ENCODE data around the gene DUSP1.

The DUSP1 gene

DNA sequence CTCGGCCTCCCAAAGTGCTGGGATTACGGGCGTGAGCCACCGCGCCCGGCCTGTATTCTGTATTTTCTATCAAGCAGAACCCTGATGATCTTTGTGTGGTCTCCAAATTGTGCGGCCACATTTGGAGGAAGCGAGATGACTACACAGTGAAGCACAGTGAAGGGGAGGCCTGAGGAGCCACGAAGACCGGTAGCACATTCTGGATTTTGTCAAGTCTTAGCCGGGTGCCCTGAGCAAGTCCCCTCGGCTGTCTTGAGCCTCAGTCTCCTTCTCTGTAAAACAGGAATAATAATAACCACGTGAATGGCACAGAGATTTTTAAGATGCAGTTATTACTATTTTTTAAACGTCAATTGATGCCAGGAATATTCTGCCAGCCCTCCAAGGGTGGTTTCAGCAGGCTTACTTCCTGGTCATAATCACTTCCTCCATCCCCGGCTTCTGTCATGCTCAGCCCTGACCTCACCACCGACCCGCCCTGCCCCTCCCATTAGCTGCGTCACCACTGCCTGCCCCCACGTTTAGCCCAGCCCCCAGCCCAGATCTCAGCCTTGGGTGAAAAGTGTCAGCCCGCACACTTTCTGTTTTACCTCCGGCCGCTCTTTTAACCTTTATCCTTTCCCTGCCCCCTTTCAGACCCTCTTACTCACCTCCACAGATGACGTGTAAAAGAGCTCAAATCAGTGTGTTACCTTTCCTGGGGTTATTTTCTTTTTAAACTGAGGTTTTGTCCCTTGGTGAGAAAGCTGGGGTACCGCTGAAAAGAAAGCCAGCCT is 36.1 kb upstream of the DUSP1 start:
- no peak overlapping the region for H3K4me3 ChIP-seq (ENCODE audit: low read length in 2 of 2)
- no peaks in the 10 kb centered on the region for H3K4me1 ChIP-seq (ENCODE audit: control insufficient read depth, insufficient read depth, low read length)
- H3K9ac ChIP-seq (ENCODE audit: low read length in 2 of 2) = peak overlapping the region in 1 of 2 donors; percentile 21
- peaks cover 0 to 4% of the 10 kb centered on the region in 2 donors for H3K9me3 ChIP-seq (ENCODE audit: control insufficient read depth in 2 of 2, low read length in 2 of 2)
- no peaks in the 10 kb centered on the region for H3K36me3 ChIP-seq (ENCODE audit: control insufficient read depth in 2 of 2, insufficient read depth in 2 of 2, low read length in 2 of 2)
- H3K27me3 ChIP-seq (ENCODE audit: control insufficient read depth in 1 of 2, insufficient read depth in 2 of 2, low read length in 2 of 2) = no peaks in the 10 kb centered on the region
- H3K27ac ChIP-seq (ENCODE audit: low read length) = no peak overlapping the region

DNA sequence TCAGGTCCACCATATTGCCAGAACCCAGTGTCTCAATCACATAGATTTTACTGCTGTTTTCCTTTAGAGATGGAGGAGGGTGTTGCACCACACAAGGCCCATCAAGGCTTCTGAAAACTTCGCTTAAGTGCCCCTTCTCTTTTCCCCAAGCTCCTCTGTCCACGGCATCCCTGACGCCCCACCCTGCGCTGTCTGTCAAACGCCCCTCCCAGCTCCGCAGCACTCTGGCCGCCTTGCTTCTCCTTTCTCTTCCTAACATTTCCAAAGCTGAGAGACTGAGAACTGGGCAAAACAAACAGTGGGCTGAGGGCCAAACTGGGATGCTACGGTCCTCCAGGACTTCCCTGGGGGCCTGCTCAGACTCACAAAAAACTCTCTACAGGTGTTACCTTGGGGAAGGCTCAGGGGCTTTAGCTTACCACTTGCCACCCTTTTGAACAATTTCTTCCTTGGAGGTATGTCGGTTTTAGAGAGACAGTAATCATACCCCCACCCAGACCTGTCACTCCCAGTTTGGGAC is 34.8 kb upstream of the DUSP1 start:
- Histone ChIP-seq H3K27me3 (ENCODE audit: control insufficient read depth in 1 of 2, insufficient read depth in 2 of 2, low read length in 2 of 2) (no peaks in the 10 kb centered on the region), H3K9me3 (ENCODE audit: control insufficient read depth in 2 of 2, low read length in 2 of 2) (peaks cover 0 to 4% of the 10 kb centered on the region in 2 donors), H3K4me3 (ENCODE audit: low read length in 2 of 2) (no peak overlapping the region), H3K4me1 (ENCODE audit: control insufficient read depth, insufficient read depth, low read length) (no peaks in the 10 kb centered on the region), H3K9ac (ENCODE audit: low read length in 2 of 2) (no peak overlapping the region), H3K36me3 (ENCODE audit: control insufficient read depth in 2 of 2, insufficient read depth in 2 of 2, low read length in 2 of 2) (no peaks in the 10 kb centered on the region), H3K27ac (ENCODE audit: low read length) (no peak overlapping the region)

- no peaks in the 10 kb centered on the region for H3K36me3 ChIP-seq (ENCODE audit: control insufficient read depth in 2 of 2, insufficient read depth in 2 of 2, low read length in 2 of 2)
- no peaks in the 10 kb centered on the region for H3K4me1 ChIP-seq (ENCODE audit: control insufficient read depth, insufficient read depth, low read length)
- H3K27ac ChIP-seq (ENCODE audit: low read length) = no peak overlapping the region
- no peaks in the 10 kb centered on the region for H3K27me3 ChIP-seq (ENCODE audit: control insufficient read depth in 1 of 2, insufficient read depth in 2 of 2, low read length in 2 of 2)
- peaks cover 0 to 4% of the 10 kb centered on the region in 2 donors for H3K9me3 ChIP-seq (ENCODE audit: control insufficient read depth in 2 of 2, low read length in 2 of 2)
- no peak overlapping the region for H3K4me3 ChIP-seq (ENCODE audit: low read length in 2 of 2)
- H3K9ac ChIP-seq (ENCODE audit: low read length in 2 of 2) = no peak overlapping the region
Measured at GRCh38 chr5:172805018-172805683, 34.2 kb upstream of the DUSP1 start.

- no peak overlapping the region for H3K4me3 ChIP-seq (ENCODE audit: low read length in 2 of 2)
- no peak overlapping the region for H3K27ac ChIP-seq (ENCODE audit: low read length)
- H3K36me3 ChIP-seq (ENCODE audit: control insufficient read depth in 2 of 2, insufficient read depth in 2 of 2, low read length in 2 of 2) = no peaks in the 10 kb centered on the region
- H3K27me3 ChIP-seq (ENCODE audit: control insufficient read depth in 1 of 2, insufficient read depth in 2 of 2, low read length in 2 of 2) = no peaks in the 10 kb centered on the region
- no peak overlapping the region for H3K9ac ChIP-seq (ENCODE audit: low read length in 2 of 2)
- H3K4me1 ChIP-seq (ENCODE audit: control insufficient read depth, insufficient read depth, low read length) = no peaks in the 10 kb centered on the region
- H3K9me3 ChIP-seq (ENCODE audit: control insufficient read depth in 2 of 2, low read length in 2 of 2) = no peaks in the 10 kb centered on the region
Measured at GRCh38 chr5:172802567-172803176, 31.7 kb upstream of the DUSP1 start.

- H3K9me3 ChIP-seq (ENCODE audit: control insufficient read depth in 2 of 2, low read length in 2 of 2) = no peaks in the 10 kb centered on the region
- no peaks in the 10 kb centered on the region for H3K4me1 ChIP-seq (ENCODE audit: control insufficient read depth, insufficient read depth, low read length)
- no peaks in the 10 kb centered on the region for H3K36me3 ChIP-seq (ENCODE audit: control insufficient read depth in 2 of 2, insufficient read depth in 2 of 2, low read length in 2 of 2)
- no peak overlapping the region for H3K9ac ChIP-seq (ENCODE audit: low read length in 2 of 2)
- H3K27me3 ChIP-seq (ENCODE audit: control insufficient read depth in 1 of 2, insufficient read depth in 2 of 2, low read length in 2 of 2) = no peaks in the 10 kb centered on the region
- H3K27ac ChIP-seq (ENCODE audit: low read length) = no peak overlapping the region
- H3K4me3 ChIP-seq (ENCODE audit: low read length in 2 of 2) = no peak overlapping the region
Measured at GRCh38 chr5:172802112-172802511, 31.1 kb upstream of the DUSP1 start.

DNA sequence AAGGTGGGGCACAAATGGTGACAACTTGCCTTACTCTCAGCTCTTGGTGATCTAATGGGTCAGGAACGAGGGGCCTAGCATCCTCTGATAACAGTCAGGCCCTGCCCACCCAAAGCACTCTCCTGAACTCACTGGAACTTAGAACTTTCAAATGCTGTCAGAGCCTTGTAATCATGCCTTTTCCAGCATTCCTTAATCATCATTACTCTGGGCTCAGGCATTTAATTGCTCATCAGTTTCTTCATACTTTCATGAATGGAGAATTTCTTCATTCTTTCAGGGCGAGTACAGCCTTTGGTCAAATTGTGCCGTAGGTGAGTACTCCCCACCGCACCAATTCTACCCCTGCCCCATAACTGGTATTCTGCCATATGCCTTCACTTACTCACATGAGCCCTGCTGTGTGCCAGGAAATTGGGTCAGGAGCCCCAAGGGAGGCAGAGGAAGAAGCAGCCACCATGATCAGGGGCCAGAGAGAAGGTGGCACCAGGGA is 30.2 kb upstream of the DUSP1 start:
- H3K9me3 ChIP-seq (ENCODE audit: control insufficient read depth in 2 of 2, low read length in 2 of 2) = no peaks in the 10 kb centered on the region
- no peak overlapping the region for H3K9ac ChIP-seq (ENCODE audit: low read length in 2 of 2)
- H3K4me3 ChIP-seq (ENCODE audit: low read length in 2 of 2) = no peak overlapping the region
- H3K4me1 ChIP-seq (ENCODE audit: control insufficient read depth, insufficient read depth, low read length) = peaks cover 2% of the 10 kb centered on the region
- no peak overlapping the region for H3K27ac ChIP-seq (ENCODE audit: low read length)
- no peaks in the 10 kb centered on the region for H3K27me3 ChIP-seq (ENCODE audit: control insufficient read depth in 1 of 2, insufficient read depth in 2 of 2, low read length in 2 of 2)
- no peaks in the 10 kb centered on the region for H3K36me3 ChIP-seq (ENCODE audit: control insufficient read depth in 2 of 2, insufficient read depth in 2 of 2, low read length in 2 of 2)

DNA sequence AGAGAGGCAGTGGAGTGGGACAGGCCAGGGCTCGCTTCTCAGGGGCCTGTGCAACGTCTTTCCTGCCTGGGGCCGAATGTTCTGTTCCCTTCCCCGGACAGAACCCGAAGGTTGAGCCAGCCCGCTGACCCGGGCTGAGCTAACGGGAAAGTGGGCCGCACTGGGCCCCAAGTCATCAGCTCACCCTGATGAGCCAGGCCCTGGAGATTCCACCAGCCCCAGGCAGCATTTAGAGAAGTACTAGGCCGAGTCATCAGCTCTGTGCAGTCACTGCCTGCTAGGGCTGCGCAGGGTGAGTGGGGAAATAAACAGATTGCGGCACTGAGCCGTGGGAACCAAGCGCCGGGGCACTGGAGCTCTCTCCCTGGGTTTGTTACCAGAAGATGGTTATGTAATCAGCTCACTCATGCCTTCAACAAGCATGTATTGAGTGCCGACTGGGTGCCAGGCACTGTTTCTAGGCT is 29.1 kb upstream of the DUSP1 start:
- Histone ChIP-seq H3K27ac (ENCODE audit: low read length) (no peak overlapping the region), H3K9me3 (ENCODE audit: control insufficient read depth in 2 of 2, low read length in 2 of 2) (no peaks in the 10 kb centered on the region), H3K36me3 (ENCODE audit: control insufficient read depth in 2 of 2, insufficient read depth in 2 of 2, low read length in 2 of 2) (no peaks in the 10 kb centered on the region), H3K4me3 (ENCODE audit: low read length in 2 of 2) (no peak overlapping the region), H3K27me3 (ENCODE audit: control insufficient read depth in 1 of 2, insufficient read depth in 2 of 2, low read length in 2 of 2) (no peaks in the 10 kb centered on the region), H3K4me1 (ENCODE audit: control insufficient read depth, insufficient read depth, low read length) (peaks cover 13% of the 10 kb centered on the region), H3K9ac (ENCODE audit: low read length in 2 of 2) (no peak overlapping the region)

- Histone ChIP-seq H3K4me3 (ENCODE audit: low read length in 2 of 2) (no peak overlapping the region), H3K27me3 (ENCODE audit: control insufficient read depth in 1 of 2, insufficient read depth in 2 of 2, low read length in 2 of 2) (no peaks in the 10 kb centered on the region), H3K9ac (ENCODE audit: low read length in 2 of 2) (no peak overlapping the region), H3K4me1 (ENCODE audit: control insufficient read depth, insufficient read depth, low read length) (peaks cover 20% of the 10 kb centered on the region), H3K36me3 (ENCODE audit: control insufficient read depth in 2 of 2, insufficient read depth in 2 of 2, low read length in 2 of 2) (no peaks in the 10 kb centered on the region), H3K27ac (ENCODE audit: low read length) (no peak overlapping the region), H3K9me3 (ENCODE audit: control insufficient read depth in 2 of 2, low read length in 2 of 2) (no peaks in the 10 kb centered on the region)
Measured at GRCh38 chr5:172799416-172799815, 28.4 kb upstream of the DUSP1 start.

- Histone ChIP-seq H3K9me3 (ENCODE audit: control insufficient read depth in 2 of 2, low read length in 2 of 2) (no peaks in the 10 kb centered on the region), H3K36me3 (ENCODE audit: control insufficient read depth in 2 of 2, insufficient read depth in 2 of 2, low read length in 2 of 2) (no peaks in the 10 kb centered on the region), H3K27ac (ENCODE audit: low read length) (no peak overlapping the region), H3K27me3 (ENCODE audit: control insufficient read depth in 1 of 2, insufficient read depth in 2 of 2, low read length in 2 of 2) (no peaks in the 10 kb centered on the region), H3K4me1 (ENCODE audit: control insufficient read depth, insufficient read depth, low read length) (peaks cover 27% of the 10 kb centered on the region), H3K4me3 (ENCODE audit: low read length in 2 of 2) (no peak overlapping the region), H3K9ac (ENCODE audit: low read length in 2 of 2) (no peak overlapping the region)
Measured at GRCh38 chr5:172798422-172799215, 27.6 kb upstream of the DUSP1 start.

- Histone ChIP-seq H3K4me3 (ENCODE audit: low read length in 2 of 2) (no peak overlapping the region), H3K27ac (ENCODE audit: low read length) (no peak overlapping the region), H3K9me3 (ENCODE audit: control insufficient read depth in 2 of 2, low read length in 2 of 2) (no peaks in the 10 kb centered on the region), H3K27me3 (ENCODE audit: control insufficient read depth in 1 of 2, insufficient read depth in 2 of 2, low read length in 2 of 2) (no peaks in the 10 kb centered on the region), H3K36me3 (ENCODE audit: control insufficient read depth in 2 of 2, insufficient read depth in 2 of 2, low read length in 2 of 2) (no peaks in the 10 kb centered on the region), H3K9ac (ENCODE audit: low read length in 2 of 2) (no peak overlapping the region), H3K4me1 (ENCODE audit: control insufficient read depth, insufficient read depth, low read length) (peaks cover 28% of the 10 kb centered on the region)
Measured at GRCh38 chr5:172797771-172798191, 26.8 kb upstream of the DUSP1 start.
